Measurements from ENCODE around the gene KRT75.

DNA sequence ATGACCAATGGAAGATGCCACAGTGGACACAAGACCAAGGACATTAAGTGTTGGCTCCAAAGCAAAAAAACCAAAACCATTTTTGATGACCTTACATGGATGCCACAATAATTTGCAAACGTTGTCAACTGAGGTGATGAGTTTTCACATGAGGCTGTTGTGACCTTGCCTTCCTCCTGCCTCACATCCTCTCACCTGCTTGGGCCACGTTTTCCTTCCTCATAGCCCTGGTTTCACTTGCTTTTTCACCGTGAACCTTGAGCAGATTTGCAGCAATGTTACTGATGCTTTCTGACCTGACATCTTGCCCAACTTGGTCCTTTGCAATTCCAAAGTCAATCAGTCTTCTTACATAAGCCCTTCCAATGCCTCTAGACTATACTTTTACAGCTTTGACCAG, 14.1 kb upstream of the KRT75 start:
- TF ChIP-seq CEBPB (IDR thresholded peaks at IDR 0.05) (no peak), TAF1 (IDR thresholded peaks at IDR 0.05; ENCODE audit: low read depth) (no peak), YY1 (IDR thresholded peaks at IDR 0.05; ENCODE audit: low read depth) (no peak), EP300 (IDR thresholded peaks at IDR 0.05; ENCODE audit: borderline replicate concordance) (no peak), ZBTB7A (IDR thresholded peaks at IDR 0.05; ENCODE audit: low read depth) (no peak), USF1 (IDR thresholded peaks at IDR 0.05) (no peak), FOXM1 (IDR thresholded peaks at IDR 0.05; ENCODE audit: borderline replicate concordance, low read depth) (no peak), RAD21 (IDR thresholded peaks at IDR 0.05; ENCODE audit: low read depth) (no peak), NFIC (IDR thresholded peaks at IDR 0.05) (no peak)

All from Ishikawa (cell line).